Measurements from ENCODE around the gene DNAH2.

GRCh38 chr17:7849130-7849750, 131.7 kb downstream of the DNAH2 start:
- TF ChIP-seq CTCF (IDR thresholded peaks at IDR 0.05; ENCODE audit: low read length) (no peak), EZH2 (IDR thresholded peaks at IDR 0.05; ENCODE audit: borderline replicate concordance, low read length) (no peak)
